ENCODE measurements around the gene PPP1R27. TPM values are rescaled to one million over a fixed set of nuclear protein-coding genes. Genes with fewer than 3 reads are reported as not detected.

Gene PPP1R27
- total RNA-seq, 1 donor from 2014 or later, result not detected

DNA sequence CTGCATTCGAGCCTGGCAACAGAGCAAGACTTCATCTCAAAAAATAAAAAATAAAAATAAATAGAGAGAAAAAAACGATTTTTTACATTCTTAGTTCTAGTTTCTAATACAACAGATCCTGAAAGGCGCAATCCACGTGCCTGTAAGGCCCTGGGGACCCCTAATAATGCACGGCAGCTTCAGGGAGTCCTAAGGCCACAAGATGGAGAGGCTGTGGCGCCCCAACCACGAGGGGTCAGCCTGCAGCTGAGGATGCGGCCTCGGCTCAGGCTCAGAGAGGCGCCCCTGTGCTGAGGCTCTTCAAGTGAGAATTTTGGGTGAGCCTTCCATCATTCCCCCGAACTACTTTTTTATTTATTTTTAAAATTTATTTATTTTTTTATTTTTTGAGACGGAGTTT lies 14.6 kb upstream of the PPP1R27 start:
- TF ChIP-seq, protein P1, sequence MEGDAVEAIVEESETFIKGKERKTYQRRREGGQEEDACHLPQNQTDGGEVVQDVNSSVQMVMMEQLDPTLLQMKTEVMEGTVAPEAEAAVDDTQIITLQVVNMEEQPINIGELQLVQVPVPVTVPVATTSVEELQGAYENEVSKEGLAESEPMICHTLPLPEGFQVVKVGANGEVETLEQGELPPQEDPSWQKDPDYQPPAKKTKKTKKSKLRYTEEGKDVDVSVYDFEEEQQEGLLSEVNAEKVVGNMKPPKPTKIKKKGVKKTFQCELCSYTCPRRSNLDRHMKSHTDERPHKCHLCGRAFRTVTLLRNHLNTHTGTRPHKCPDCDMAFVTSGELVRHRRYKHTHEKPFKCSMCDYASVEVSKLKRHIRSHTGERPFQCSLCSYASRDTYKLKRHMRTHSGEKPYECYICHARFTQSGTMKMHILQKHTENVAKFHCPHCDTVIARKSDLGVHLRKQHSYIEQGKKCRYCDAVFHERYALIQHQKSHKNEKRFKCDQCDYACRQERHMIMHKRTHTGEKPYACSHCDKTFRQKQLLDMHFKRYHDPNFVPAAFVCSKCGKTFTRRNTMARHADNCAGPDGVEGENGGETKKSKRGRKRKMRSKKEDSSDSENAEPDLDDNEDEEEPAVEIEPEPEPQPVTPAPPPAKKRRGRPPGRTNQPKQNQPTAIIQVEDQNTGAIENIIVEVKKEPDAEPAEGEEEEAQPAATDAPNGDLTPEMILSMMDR (IDR thresholded peaks at IDR 0.05; ENCODE audit: insufficient read depth, low read length, severe bottlenecking), result no peak
- Histone ChIP-seq H3K4me3 (ENCODE audit: low read depth, low read length) (no peak overlapping the region), H3K27me3 (ENCODE audit: control insufficient read depth, insufficient read depth, low read length) (no peaks in the 10 kb centered on the region), H3K36me3 (ENCODE audit: control insufficient read depth, insufficient read depth, low read length) (peaks cover 50% of the 10 kb centered on the region)
- DNase-seq (ENCODE audit: low read depth), result no peak
- FAIRE-seq, result no peak

DNA sequence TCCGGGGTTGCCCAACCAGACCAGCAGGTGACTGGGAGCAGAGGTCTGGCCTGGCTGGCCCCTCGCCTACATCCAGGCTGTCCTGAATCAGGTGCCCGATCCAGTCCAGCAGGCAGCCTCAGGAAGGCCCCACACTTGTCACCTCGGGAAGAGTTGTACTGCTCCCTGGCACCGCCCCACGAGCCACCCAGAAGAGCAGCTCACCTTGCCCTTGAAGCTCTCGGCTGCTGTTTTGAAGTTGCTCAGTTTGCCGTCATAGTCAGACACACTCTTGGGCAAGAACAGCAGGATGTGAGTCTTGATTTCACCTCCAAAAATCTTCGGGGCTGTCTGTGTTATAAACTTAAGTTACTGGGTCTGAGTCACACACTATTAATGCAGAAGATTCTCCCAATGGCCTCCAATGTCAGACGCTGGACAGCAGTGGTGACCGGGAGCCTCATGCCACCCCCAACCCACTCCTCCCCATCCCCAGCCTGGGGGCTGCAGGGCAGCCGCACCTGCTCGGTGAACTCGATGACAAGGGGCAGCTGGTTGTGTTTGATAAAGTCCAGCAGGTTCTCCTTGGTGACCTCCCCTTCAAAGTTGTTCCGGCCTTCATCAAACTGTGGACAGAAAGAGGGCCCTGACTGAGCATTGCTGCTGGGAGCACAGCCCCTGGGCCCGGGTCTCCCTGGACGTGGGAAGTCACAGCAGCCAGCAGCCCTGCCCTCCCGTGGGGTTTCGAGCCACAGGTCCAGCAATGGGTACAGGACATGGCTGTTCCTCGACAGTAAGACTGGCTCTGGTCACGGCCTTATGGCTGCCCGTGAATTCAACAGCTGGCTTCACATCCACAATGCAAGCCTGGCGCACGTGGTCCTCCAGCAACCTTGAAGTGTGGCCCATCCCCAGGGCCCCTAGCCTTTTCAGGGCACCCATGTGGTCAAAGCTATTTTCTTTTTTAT lies 12.2 kb upstream of the PPP1R27 start:
- Histone ChIP-seq H3K27me3 (ENCODE audit: control insufficient read depth, insufficient read depth, low read length) (no peaks in the 10 kb centered on the region), H3K36me3 (ENCODE audit: control insufficient read depth, insufficient read depth, low read length) (peaks cover 43% of the 10 kb centered on the region), H3K4me3 (ENCODE audit: low read depth, low read length) (no peak overlapping the region)
- no peak for FAIRE-seq
- DNase-seq (ENCODE audit: low read depth), result no peak
- TF ChIP-seq, protein P1 (IDR thresholded peaks at IDR 0.05; ENCODE audit: insufficient read depth, low read length, severe bottlenecking), result no peak

GRCh38 chr17:81845881-81846742 lies 11.3 kb upstream of the PPP1R27 start:
- no peak overlapping the region for H3K4me3 ChIP-seq (ENCODE audit: low read depth, low read length)
- peaks cover 35% of the 10 kb centered on the region for H3K36me3 ChIP-seq (ENCODE audit: control insufficient read depth, insufficient read depth, low read length)
- H3K27me3 ChIP-seq (ENCODE audit: control insufficient read depth, insufficient read depth, low read length), result no peaks in the 10 kb centered on the region
- FAIRE-seq (no peak), DNase-seq (ENCODE audit: low read depth) (no peak)
- TF ChIP-seq, protein P1 (IDR thresholded peaks at IDR 0.05; ENCODE audit: insufficient read depth, low read length, severe bottlenecking), result no peak

- Histone ChIP-seq H3K27me3 (ENCODE audit: control insufficient read depth, insufficient read depth, low read length) (no peaks in the 10 kb centered on the region), H3K4me3 (ENCODE audit: low read depth, low read length) (no peak overlapping the region), H3K36me3 (ENCODE audit: control insufficient read depth, insufficient read depth, low read length) (peaks cover 35% of the 10 kb centered on the region)
- TF ChIP-seq, protein P1 (IDR thresholded peaks at IDR 0.05; ENCODE audit: insufficient read depth, low read length, severe bottlenecking), result no peak
- FAIRE-seq (no peak), DNase-seq (ENCODE audit: low read depth) (no peak)
These were observed 10.5 kb upstream of the PPP1R27 start for GRCh38 chr17:81845361-81845760.

DNA sequence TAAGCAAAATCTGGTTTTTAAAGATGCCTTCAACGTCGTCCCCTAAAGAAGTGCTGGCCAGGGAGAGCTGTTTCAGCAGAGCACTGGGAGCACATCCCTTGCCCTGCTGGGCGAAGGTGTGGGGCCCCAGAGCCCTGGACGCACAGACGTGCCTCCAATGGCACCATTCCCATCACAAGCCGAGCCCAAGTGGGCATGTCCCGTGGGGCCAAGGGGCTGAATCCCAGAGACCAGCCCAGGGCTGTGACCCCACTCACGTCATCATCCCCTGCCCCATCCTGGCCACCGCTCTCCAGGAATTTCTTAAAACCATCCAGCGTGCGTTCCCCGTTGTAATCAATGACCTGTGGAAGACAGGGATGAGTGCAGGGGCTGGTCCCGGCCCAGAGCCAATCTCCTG lies 10.0 kb upstream of the PPP1R27 start:
- TF ChIP-seq, protein P1 (IDR thresholded peaks at IDR 0.05; ENCODE audit: insufficient read depth, low read length, severe bottlenecking), result no peak
- H3K36me3 ChIP-seq (ENCODE audit: control insufficient read depth, insufficient read depth, low read length), result peaks cover 35% of the 10 kb centered on the region
- no peak for FAIRE-seq

More for the DNA sequence above, 10.0 kb upstream of the PPP1R27 start:
- DNase-seq (ENCODE audit: low read depth), result no peak
- no peak overlapping the region for H3K4me3 ChIP-seq (ENCODE audit: low read depth, low read length)
- H3K27me3 ChIP-seq (ENCODE audit: control insufficient read depth, insufficient read depth, low read length), result no peaks in the 10 kb centered on the region

Data from bronchial epithelial cell (primary cell).